Measurements from ENCODE around the gene ZNF784.
A peak's percentile ranks its signal among the peaks of the same experiment; 100 is the strongest.

The ZNF784 gene, protein sequence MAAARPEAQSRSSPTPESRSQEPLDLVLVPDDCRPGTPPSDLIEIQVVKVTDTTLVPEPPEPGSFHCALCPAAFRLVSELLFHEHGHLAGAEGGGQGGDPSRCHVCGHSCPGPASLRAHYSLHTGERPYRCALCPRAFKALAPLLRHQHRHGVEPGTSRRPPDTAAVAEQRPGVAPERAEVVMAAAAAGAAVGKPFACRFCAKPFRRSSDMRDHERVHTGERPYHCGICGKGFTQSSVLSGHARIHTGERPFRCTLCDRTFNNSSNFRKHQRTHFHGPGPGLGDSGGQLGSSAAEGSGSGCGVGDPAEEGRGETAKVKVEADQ

GRCh38 chr19:55624109-55625003 lies at the start of gene ZNF784:
ZNF784 (minus strand) TSS chr19:55624566; CDS start chr19:55624561, 5 bp downstream.
- DNase-seq (ENCODE audit: low read depth) = peak; percentile 86

GRCh38 chr19:55673889-55674288 lies 49.5 kb upstream of the ZNF784 start:
- no peak for DNase-seq (ENCODE audit: low read depth)

DNA sequence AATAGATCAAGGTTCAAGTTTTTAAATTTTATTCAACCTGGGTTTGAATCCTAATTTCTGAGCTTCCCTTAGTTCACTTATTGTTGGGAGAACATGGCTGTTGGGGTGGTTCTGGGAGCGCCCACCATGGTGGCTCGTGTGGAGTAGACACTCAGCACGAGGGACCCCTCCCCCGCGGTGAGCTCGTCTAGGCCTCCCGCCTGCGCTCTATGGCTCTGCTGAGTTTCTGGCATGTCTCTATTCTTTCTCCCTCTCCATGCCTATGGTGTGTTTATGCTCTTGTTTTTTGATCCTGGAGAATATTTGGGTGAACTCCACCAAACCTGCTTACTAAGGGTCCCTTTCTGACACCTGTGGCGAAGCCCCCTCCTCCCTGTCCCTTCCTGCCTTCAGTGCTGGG lies 49.1 kb upstream of the ZNF784 start:
- DNase-seq (ENCODE audit: low read depth) = no peak

DNA sequence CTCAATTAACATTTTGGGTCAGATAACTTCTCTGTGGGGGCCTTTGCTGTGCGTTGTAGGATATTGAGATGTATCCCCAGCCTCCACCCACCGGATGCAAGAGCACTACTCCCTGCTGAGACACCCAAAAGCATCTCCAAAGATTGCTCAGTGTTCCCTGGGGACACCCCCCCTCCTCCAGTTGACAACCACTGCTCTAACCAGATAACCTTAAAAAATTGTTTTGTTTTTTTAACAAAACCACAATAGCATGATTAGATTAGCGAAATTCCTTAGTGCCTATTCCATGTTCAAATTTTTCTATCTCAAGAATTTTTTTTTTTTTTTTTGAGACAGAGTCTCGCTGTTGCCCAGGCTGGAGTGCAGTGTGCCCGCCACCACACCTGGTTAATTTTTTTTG lies 48.1 kb upstream of the ZNF784 start:
- DNase-seq (ENCODE audit: low read depth) = no peak

DNA sequence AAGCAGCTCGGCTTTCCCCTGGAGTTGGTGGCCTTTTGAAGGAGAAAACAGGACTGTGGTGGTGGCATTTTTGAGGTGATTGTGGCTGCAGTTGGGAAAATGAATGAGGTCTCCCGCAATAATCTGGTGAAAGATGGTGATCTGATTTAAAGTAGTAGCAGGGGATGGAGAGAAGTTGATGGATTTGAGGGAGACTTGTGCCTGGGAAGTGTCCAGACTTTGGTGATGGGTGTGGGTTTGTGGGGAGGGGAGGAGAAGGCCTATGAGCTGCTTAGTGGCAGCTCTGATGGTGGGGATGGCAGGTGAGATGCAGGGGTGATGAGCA lies 46.6 kb upstream of the ZNF784 start:
- no peak for DNase-seq (ENCODE audit: low read depth)

- DNase-seq (ENCODE audit: low read depth) = no peak
These were observed 46.1 kb upstream of the ZNF784 start for GRCh38 chr19:55670280-55671053.

DNA sequence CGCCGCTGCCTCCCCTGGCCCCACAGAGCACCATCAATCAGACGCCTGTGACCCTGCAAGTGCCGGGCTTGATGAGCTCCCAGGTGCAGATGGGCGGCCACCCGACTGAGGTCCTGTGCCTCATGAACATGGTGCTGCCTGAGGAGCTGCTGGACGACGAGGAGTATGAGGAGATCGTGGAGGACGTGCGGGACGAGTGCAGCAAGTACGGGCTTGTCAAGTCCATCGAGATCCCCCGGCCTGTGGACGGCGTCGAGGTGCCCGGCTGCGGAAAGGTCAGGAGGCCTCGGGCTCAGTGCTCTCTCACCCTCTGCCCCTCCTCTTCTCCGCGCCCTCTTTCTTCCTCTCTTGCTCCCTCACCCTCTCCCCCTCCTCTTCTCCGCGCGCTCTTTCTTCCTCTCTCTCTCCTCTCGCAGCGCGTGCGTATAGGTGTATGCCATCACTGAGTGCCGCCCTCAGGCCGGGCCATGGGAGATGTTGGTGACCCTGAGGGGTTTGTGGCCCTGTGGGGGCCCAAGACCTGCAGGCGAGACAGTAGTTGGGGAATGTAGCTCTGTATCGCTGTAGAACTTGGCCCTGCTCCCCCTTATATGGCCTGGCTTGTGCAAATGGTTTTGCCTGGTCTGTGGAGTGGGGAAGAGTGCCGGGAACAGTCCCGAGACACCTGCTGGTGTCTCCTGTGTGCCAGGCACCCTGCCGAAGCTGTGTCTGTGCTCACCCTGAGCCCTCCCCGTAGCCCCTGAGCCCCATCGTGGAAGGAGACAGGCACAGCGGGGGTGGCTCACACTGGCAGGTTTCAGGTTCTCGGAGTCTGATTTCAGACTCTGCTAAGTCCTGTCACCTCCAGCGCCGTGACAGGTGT lies 45.3 kb upstream of the ZNF784 start:
- no peak for DNase-seq (ENCODE audit: low read depth)

- DNase-seq (ENCODE audit: low read depth) = no peak
These were observed 44.4 kb upstream of the ZNF784 start for GRCh38 chr19:55668603-55669348.

GRCh38 chr19:55667958-55668357 lies 43.6 kb upstream of the ZNF784 start:
- DNase-seq (ENCODE audit: low read depth) = no peak

DNA sequence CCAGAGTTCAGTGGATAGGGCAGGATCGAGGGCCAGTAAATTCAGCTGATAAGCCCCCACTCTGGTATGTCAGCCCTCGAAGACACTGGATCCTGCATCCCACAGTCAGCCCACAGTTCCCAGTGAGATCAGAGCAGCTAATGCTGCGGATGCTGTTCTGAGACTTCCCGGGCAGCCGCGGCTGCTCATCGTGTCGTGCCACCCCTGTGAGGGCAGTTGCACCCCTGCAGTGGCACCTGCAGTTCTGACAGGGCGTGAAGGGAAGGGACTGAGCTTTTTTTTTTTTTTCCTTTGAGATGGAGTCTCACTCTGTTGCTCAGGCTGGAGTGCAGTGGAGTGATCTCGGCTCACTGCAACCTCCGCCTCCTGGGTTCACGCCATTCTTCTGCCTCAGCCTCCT lies 43.1 kb upstream of the ZNF784 start:
- no peak for DNase-seq (ENCODE audit: low read depth)

DNA sequence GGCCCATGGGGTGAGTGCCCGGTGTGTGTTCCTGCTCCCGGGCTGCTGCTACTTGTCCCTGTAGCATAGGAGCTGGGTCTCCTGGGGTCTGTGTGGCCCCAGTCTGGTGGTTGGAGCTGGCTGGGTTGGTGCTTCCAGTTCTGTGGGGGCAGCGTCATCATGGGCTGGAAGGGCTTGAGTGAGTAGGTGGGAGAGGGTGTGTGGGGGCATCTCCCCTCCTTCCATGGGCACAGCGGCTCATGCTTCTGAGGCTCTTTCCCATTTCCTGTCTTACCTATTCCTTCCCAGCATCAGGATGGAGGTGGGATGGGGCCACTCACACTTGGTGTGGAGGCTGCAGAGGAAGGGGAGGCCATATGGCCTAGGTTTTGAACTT lies 42.6 kb upstream of the ZNF784 start:
- DNase-seq (ENCODE audit: low read depth) = no peak

DNA sequence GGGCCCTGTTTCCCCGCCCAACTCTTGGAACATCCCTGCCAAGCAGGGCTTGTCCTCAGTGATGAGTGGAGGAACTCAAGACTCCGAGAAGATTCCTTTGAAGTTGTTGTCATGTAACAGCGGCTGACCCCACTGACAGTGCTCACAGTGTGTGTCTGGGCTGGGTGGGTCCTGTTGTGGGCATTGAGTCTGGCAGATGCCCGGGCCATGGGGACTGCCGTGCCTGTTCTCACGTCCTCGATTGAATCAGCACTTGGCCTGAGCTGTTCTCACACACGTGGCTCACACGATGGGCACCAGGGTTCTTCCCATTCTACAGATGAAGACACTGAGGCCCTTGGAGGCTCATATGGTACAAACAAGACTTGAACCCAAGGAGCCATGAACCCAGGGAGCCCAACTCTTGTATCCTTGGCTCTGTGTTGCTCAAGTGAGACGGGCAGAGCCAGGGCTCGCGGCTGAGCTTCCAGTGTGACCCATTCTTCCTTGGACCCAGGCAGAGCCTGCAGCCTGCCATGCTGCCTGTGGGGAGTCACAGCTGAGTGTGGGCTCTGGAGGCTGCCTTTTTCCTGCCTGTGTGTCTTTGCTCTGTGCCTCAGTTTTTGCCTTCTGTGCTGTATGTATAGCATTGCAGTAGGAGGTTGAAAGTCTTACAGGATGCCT lies 42.1 kb upstream of the ZNF784 start:
- DNase-seq (ENCODE audit: low read depth) = no peak

DNA sequence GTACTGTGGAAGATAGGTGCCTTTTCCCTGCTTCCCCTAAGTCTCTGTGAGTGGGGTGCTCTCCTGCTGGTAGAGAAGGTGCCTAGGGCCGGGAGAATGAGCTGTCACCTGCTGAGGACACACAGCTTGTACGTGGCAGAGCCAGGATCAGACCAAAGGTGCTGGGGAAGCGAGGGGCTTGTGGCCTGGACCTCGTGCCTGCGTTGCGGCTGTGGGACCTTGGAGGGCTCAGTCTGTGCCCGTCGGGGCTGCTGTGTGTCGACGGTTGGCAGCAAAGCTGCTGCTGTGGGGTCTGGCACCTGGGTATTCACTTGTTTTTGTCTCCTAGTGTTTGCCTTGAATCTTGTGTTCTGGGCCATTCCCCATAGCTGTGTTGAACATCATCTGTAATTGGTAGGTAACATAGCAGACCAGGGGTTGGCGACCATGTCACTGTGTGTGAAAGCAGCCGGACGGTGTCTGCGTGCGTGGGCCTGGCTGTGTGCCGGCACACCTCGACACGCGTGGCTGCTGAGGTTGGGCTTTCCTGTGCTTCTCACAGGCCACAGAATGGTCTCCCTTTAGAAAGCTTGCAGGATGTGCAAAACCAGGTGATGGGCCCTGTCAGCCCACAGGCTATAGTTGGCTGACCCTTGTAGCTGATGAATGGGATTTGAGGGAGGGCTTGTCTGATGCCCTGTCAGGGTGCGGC lies 39.6 kb upstream of the ZNF784 start:
- DNase-seq (ENCODE audit: low read depth) = no peak

DNA sequence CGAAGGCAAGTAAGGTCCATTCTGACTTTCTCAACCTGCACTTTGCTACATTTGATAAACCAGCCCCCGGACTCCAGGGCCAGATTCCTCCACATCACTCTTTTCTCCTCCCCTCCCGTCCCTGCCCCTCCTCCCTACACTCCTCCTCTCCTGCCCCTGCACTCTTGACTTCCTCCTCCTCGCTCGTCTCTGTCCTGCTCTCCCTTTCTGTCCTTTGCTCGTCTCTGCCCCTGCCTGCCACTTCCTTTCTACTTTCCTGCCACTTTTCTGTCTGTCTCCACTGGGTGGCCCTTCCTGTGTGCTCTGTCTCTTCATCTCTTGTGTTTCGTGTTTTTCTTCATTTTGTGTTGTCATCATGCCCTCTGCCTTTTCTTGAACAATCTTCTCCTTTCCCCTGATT lies 37.5 kb upstream of the ZNF784 start:
- no peak for DNase-seq (ENCODE audit: low read depth)

- no peak for DNase-seq (ENCODE audit: low read depth)
These were observed 36.6 kb upstream of the ZNF784 start for GRCh38 chr19:55660991-55661390.

- no peak for DNase-seq (ENCODE audit: low read depth)
These were observed 36.0 kb upstream of the ZNF784 start for GRCh38 chr19:55660404-55660803.

DNA sequence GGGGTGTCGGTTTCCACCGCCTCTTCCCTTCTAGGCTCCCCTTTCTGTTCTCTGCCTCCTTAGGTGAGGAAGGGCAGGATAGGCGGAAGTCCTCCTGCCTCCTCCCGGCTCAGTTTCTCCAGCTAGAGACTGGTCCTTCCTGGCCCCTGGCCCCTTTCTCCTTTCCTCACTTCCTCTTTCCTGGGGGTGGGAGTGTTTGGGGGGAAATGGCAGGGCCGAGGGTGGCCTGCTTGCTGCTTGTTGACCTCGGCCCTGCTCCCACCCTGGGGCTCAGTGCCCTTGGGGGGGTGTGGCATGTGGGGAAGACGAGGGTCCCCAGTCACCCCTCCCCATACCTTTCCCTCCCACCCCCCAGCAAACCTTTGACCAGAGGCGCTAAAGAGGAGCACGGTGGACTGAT lies 35.5 kb upstream of the ZNF784 start:
- no peak for DNase-seq (ENCODE audit: low read depth)

DNA sequence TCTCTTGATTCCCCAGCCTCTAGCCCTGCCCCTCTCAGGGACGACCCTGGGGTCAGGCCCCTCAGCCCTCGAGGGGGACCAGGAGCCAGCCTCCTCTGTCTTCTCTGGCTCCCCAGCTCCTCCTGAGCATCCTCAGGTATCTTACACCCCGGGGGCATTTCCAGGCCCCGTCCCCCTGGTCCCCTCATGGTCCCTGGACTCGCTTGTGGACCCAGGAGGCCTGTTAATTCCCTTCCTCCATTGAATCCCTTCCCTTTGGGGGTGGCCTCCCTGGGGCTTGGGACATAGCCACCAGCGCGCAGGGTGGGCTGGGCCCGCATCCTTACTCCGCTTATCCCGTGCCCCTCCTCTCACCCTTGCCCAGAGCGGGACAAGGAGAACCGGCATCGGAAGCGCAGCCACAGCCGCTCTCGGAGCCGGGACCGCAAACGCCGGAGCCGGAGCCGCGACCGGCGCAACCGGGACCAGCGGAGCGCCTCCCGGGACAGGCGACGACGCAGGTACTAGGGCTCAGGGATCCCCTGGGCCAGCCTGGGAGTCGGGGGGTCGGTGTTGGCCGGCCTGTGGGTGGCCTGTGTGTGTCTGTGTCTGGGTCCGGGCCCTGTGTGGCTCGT lies 34.6 kb upstream of the ZNF784 start:
- DNase-seq (ENCODE audit: low read depth) = no peak

GRCh38 chr19:55656988-55657747 lies 32.8 kb upstream of the ZNF784 start:
- no peak for DNase-seq (ENCODE audit: low read depth)

All from stimulated activated CD8-positive, alpha-beta memory T cell treated with anti-CD3 and anti-CD28 coated beads, Interleukin-12 subunit alpha, Interleukin-12 subunit beta, amount 100 ng/mL, for 4 hours (primary cell).